ENCODE data around the gene FRMD3. TPM values are rescaled to one million over a fixed set of nuclear protein-coding genes. Genes with fewer than 3 reads are reported as not detected.
A peak's percentile ranks its signal among the peaks of the same experiment; 100 is the strongest.

The FRMD3 gene
- total and polyA plus RNA-seq, 2 donors (not counting 3 experiments of a cell fraction or from before 2014, with no cell fraction given) = 3.0 to 6.1 TPM

GRCh38 chr9:83431101-83432060 is 106.8 kb downstream of the FRMD3 start:
- no peak for TF ChIP-seq POLR2A (IDR thresholded peaks at IDR 0.05; ENCODE audit: low read depth, low read length)
- no peak for TF ChIP-seq MYC (IDR thresholded peaks at IDR 0.05; ENCODE audit: low read depth, low read length)
- no peak for TF ChIP-seq FOS (IDR thresholded peaks at IDR 0.05; ENCODE audit: borderline replicate concordance, insufficient read depth, low read length)
- TF ChIP-seq POLR2AphosphoS5 (IDR thresholded peaks at IDR 0.05; ENCODE audit: insufficient read depth, low read depth, low read length) = no peak
- TF ChIP-seq JUN (IDR thresholded peaks at IDR 0.05; ENCODE audit: borderline replicate concordance, insufficient read depth, insufficient read length, low read depth) = no peak
- no peak for TF ChIP-seq GATA2 (IDR thresholded peaks at IDR 0.05; ENCODE audit: insufficient read depth, insufficient read length, low read depth, low read length)
- no peak for TF ChIP-seq CTCF (IDR thresholded peaks at IDR 0.05; ENCODE audit: extremely low read depth in 1 of 2, insufficient read depth in 1 of 2, low read depth in 1 of 2, low read length in 2 of 2)
- TF ChIP-seq EZH2 (IDR thresholded peaks at IDR 0.05; ENCODE audit: borderline replicate concordance, low read depth, low read length, severe bottlenecking) = no peak
- TF ChIP-seq, protein P1, sequence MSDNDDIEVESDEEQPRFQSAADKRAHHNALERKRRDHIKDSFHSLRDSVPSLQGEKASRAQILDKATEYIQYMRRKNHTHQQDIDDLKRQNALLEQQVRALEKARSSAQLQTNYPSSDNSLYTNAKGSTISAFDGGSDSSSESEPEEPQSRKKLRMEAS (IDR thresholded peaks at IDR 0.05; ENCODE audit: insufficient read depth, insufficient read length) = no peak
- ChIA-PET CTCF (interaction anchor here (1.1 to 3.1 kb wide), 3 partner anchors 14 to 212 kb away, joined by 3 to 10 read pairs (median 6); no protein-coding TSS in a partner anchor), POLR2A (no interaction called here)
- H3K4me2 ChIP-seq (ENCODE audit: insufficient read depth, low read length) = no peak overlapping the region
- H3K27ac ChIP-seq (ENCODE audit: insufficient read depth, low read depth, low read length) = no peak overlapping the region
- no peaks in the 10 kb centered on the region for H4K20me1 ChIP-seq (replicated peaks; ENCODE audit: control insufficient read depth, extremely low read depth, insufficient read depth, low read length)
- H3K4me1 ChIP-seq (ENCODE audit: control insufficient read depth, extremely low read depth, insufficient read depth, low read length) = peaks cover 10% of the 10 kb centered on the region
- BruUV-seq (replicated peaks) = no TSS peak
- H3K79me2 ChIP-seq (ENCODE audit: control insufficient read depth, insufficient read depth, low read length) = no peaks in the 10 kb centered on the region
- intact Hi-C loops (cut with micrococcal nuclease) (no loop called here), dilution Hi-C loops (cut with MboI; ENCODE audit: extremely low pct_ligation_motif_present, low sequenced_read_pairs) (no loop called here)
- FAIRE-seq = no peak
- no peak overlapping the region for H3K4me3 ChIP-seq (replicated peaks in 1 of 3; ENCODE audit: insufficient read depth in 1 of 3, low read depth in 1 of 3, low read length in 3 of 3)
- no peak overlapping the region for H2AFZ ChIP-seq (ENCODE audit: low read depth, low read length)
- no peaks in the 10 kb centered on the region for H3K9me3 ChIP-seq (replicated peaks; ENCODE audit: control insufficient read depth, insufficient read depth, low read length)
- no peaks in the 10 kb centered on the region for H3K9me1 ChIP-seq (replicated peaks; ENCODE audit: control insufficient read depth, extremely low read depth, insufficient read depth, low read length)
- H3K27me3 ChIP-seq (ENCODE audit: control insufficient read depth in 2 of 2, insufficient read depth in 2 of 2, low read length in 2 of 2) = no peaks in the 10 kb centered on the region
- H3K36me3 ChIP-seq (ENCODE audit: control insufficient read depth in 2 of 2, extremely low read depth in 1 of 2, insufficient read depth in 2 of 2, low read length in 2 of 2) = no peaks in the 10 kb centered on the region
- DNase-seq (ENCODE audit: low read depth, low spot score) = peak; percentile 59
- H3K9ac ChIP-seq (replicated peaks; ENCODE audit: extremely low read depth, insufficient read depth, low read length) = no peak overlapping the region

All from endothelial cell of umbilical vein (primary cell).